Stimulated activated CD4-positive, alpha-beta T cell treated with anti-CD3 and anti-CD28 coated beads, Interleukin-15, amount 100 ng/mL, for 24 hours (primary cell): ENCODE results near the gene ARHGAP30.
"Not testable (repeated sequence)": the region's sequence is repeated elsewhere in the genome, so short reads cannot be mapped to it uniquely, and the experiment has no call there.

Source experiments
- DNase-seq: peaks from one replicate; pipeline ENCODE4 v3.0.0-alpha.2; 2020

The ARHGAP30 gene

GRCh38 chr1:161070761-161071160, 1.1 kb upstream of the ARHGAP30 start:
- DNase-seq = no peak

GRCh38 chr1:161069241-161069640, 450 bp downstream of the ARHGAP30 start:
- DNase-seq = no peak

- DNase-seq = peak; percentile 90
These were observed 1.1 kb downstream of the ARHGAP30 start for GRCh38 chr1:161068306-161069234.

- peak; percentile 28 for DNase-seq
These were observed 3.0 kb downstream of the ARHGAP30 start for GRCh38 chr1:161066694-161067093.

- not testable (repeated sequence) for DNase-seq
These were observed 4.0 kb downstream of the ARHGAP30 start for GRCh38 chr1:161065681-161066080.

DNA sequence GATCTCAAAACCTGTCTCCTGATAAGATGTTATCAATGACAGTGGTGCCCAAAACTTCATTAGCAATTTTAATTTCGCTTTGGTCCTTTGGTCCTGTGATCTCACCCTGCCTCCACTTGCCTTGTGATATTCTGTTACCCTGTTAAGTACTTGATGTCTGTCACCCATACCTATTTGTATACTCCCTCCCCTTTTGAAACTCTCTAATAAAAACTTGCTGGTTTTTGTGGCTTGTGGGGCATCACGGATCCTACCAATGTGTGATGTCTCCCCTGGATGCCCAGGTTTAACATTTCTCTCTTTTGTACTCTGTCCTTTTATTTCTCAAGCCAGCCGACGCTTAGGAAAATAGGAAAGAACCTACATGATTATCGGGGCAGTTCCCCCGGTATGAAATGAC, 5.8 kb downstream of the ARHGAP30 start:
- DNase-seq = not testable (repeated sequence)

GRCh38 chr1:161061419-161061818, 8.3 kb downstream of the ARHGAP30 start:
- DNase-seq = no peak

DNA sequence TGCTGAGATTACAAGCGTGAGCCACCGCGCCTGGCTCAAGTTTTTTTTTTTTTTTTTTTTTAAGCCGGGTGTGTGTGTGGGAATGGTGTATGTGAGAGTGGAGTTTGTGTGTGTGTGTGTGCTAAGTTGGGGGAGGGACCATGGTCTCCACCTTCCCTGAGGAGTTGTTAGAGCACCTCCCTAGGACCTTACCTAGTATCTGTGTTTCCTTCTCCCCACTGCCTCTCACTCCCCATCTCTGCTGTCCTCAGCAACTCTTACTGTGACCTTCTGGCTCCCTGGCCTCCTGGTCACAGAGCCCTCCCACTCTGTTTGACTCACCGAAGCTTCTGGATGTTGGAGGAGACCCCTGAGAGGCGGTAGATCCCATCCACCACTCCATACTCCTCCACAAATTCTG, 10.4 kb downstream of the ARHGAP30 start:
- no peak for DNase-seq

GRCh38 chr1:161054805-161055204, 14.9 kb downstream of the ARHGAP30 start:
- no peak for DNase-seq

GRCh38 chr1:161054232-161054631, 15.5 kb downstream of the ARHGAP30 start:
- no peak for DNase-seq

- no peak for DNase-seq
These were observed 16.8 kb downstream of the ARHGAP30 start for GRCh38 chr1:161052899-161053298.

DNA sequence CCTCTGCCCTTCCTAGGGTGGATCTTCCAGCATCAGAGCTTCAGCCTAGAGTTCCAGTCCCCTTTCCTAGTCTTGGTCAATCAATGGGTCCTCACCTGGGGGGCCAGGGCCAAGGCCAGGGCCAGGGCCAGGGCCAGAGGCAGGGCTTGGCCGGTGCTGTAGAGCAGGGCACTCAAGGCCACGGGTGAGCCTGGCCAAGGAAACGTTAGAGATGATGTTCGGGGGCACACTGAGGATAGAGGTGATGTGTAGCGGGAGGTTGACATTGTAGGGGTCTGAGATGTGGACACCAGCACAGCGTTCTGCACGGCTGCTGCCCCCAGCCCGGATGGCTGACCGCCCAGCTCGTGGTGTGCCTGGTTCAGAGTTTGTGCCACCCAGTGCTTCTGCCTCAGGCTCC, 18.5 kb downstream of the ARHGAP30 start:
- no peak for DNase-seq

DNA sequence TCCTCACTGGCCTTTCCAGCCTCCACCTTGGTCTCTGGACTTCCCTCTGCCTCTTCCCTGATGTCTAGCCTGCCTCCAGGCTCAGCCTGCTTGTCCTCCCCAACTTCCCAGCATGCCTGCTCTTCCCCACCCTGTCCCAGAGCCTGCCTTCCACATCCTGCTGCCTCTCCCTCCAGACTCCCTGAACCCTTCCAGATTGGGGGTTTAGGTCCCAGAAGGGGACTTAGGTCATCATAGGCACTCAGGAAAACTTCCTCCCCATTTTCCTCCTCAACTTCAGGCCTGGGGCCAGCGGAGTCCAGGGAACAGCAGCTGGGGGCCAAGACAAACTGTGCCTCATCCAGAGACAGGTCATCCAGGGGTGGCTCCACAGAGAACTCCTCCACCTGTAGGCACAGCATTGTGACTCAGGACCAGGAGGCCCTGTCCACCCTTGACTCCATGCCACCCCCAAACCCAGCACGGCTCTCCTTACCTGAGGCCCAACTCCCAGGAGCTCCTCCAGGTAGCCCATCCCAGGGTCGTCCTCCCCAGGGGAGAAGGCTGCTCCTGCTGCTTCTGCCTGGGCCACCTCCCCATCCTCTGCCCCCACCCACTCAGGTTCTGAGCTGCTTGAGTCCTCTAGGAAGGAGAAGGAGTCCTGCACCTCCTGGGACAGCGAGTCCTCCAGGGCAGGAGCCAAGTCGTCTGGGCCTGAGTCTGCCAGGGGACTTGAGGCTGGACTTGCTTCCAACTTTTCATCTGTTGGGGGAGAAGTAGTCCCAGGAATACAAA, 20.6 kb downstream of the ARHGAP30 start:
- DNase-seq = no peak

- DNase-seq = no peak
These were observed 22.0 kb downstream of the ARHGAP30 start for GRCh38 chr1:161047436-161048420.

DNA sequence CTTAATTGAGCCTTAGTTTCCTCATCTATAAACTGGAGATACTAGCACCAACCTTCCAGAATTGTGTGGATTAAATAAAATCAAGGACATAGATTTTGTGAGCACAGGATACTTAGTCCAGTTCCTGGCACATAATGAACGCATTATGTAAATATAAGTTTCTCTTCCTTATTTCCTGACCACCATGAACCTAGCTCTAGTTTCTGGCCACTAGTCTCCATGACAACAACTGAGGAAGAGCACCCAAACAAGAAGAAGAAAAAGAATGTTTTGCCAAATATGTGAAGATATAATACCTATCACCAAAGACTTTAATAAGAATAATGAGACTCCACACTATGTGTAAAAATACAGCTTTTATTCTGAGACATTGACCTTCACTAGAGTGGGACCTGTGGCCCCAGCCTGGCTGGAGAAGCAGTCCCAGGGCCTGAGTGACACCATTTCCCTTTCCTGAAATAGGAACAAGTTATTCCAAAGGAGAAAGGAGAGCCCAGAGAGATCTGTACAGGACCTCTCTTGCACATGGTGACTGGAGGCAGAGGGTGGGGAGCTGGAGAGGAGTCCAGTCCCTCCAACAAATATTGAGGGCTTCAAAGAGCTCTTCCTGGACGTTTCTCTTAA, 23.0 kb downstream of the ARHGAP30 start:
- DNase-seq = no peak

GRCh38 chr1:161045736-161046604, 23.7 kb downstream of the ARHGAP30 start, which contains the start of gene USF1:
Gene USF1, minus strand, starts transcription at chr1:161045977. Its CDS starts 2,702 bp downstream, at chr1:161043275.
- peak; percentile 93 for DNase-seq

DNA sequence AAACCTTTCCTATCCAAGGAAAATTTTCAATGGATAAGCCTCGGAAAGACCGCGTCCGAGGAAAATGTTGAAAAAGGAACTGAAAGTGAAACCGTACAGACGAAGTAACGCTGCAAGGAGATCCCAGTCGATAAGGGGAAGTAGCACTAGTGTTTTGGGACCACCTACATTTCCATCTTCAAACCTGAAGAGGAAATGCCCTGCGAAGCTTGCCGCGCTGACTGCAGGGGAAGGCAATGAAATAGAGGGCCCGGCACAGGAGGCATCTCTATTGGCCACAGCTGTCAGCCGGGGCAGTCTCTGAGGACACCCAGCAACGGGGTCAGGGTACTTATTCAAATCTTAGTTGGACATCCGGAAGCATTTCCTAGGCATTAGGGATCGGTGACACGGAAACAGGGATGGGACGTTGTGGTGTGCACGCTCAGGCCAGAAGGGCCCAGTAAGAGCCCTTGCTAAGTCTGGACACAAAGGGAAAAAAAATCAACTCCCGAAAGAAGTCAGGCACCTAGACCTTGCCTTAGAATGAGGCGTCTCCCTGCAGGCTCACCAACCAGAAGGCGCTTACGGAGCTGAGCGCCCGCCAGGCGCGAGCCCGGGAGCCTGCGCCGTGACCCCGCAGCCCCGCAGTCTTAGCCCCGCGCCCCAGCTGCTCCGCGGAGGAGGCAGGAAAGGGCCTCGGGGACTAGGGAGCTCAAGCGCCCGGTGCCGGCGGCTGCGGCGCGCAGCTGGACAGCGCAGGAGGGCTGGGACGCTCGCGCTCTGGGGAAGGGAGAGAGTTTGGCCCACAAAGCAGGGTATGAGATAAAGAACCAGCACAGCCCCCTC, 24.6 kb downstream of the ARHGAP30 start:
- DNase-seq = peak; percentile 72

DNA sequence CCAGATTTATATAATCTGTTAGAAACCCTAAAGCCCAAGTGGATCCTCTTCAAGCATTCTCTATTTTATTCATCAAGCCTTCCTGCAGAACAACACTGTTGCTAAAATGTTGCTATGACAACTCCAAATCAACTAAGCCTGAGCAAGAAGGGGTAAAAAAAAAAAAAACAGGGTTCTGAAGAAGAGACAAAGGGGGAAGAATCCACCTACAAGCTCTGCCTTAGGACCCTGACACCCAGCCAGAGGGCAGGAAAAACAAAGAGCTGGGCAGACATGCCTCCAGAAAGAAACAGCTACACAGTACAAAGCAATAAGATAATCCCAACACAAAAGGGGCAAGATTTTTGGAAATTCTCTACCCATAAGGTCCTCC, 25.2 kb downstream of the ARHGAP30 start:
- no peak for DNase-seq

GRCh38 chr1:161039546-161039945, 30.1 kb downstream of the ARHGAP30 start:
- no peak for DNase-seq

GRCh38 chr1:161039154-161039545, 30.5 kb downstream of the ARHGAP30 start:
- DNase-seq = no peak
